PC-3 (cell line): ENCODE data around the gene XG. TPM values are rescaled to one million over a fixed set of nuclear protein-coding genes. Genes with fewer than 3 reads are reported as not detected.
"Not testable (repeated sequence)": the region's sequence is repeated elsewhere in the genome, so short reads cannot be mapped to it uniquely, and the experiment has no call there.

ENCODE experiments used
- ATAC-seq: fragments of 200-7000 bp; cut with Tn5 transposase; 2 replicates; pipeline ENCODE4 v1.9.1; 2020; ENCODE audit warnings: mild to moderate bottlenecking, moderate library complexity
- BruUV-seq: library from RNA; stranded (reverse); fragments of 400-500 nt; replicated peaks from 2 replicates; lab custom pipeline; 2021; lab: Mats Ljungman, UMichigan
- CTCF ChIA-PET: fragments of 300-600 bp; sonication (Branson Sonifier 250); formaldehyde crosslinking; loops from one replicate; lab custom pipeline; 2022; ENCODE audit warnings: antibody characterized with exemption; lab: Charles Lee
- POLR2A ChIA-PET: fragments of 300-600 bp; sonication (Branson Sonifier 250); formaldehyde crosslinking; loops from one replicate; lab custom pipeline; 2022; ENCODE audit warnings: antibody characterized with exemption; ENCODE audit not compliant: unreplicated experiment; lab: Charles Lee
- DNase-seq: peaks from one replicate; pipeline ENCODE4 v3.0.0-alpha.2; 2015
- H2AFZ ChIP-seq: fragments of 300-600 bp; sonication (generic); 2 replicates; pipeline ENCODE4 v1.6.0; 2016; ENCODE audit warnings: antibody characterized with exemption, low read length
- H3F3A ChIP-seq: fragments of 300-600 bp; sonication (generic); one replicate; pipeline ENCODE4 v1.6.0; 2017; ENCODE audit warnings: antibody characterized with exemption, low read length, control low read depth, mild to moderate bottlenecking; ENCODE audit not compliant: unreplicated experiment
- H3K27ac ChIP-seq: fragments of 300-600 bp; sonication (generic); 2 replicates; pipeline ENCODE4 v1.5.1; 2016; ENCODE audit warnings: mild to moderate bottlenecking, low read length
- H3K27me3 ChIP-seq: fragments of 300-600 bp; sonication (generic); 2 replicates; pipeline ENCODE4 v1.6.1; 2016; ENCODE audit warnings: low read length, mixed read lengths
- H3K36me3 ChIP-seq: fragments of 300-600 bp; sonication (generic); 2 replicates; pipeline ENCODE4 v1.6.1; 2016; ENCODE audit warnings: low read depth, mixed run types, low read length, mixed read lengths
- H3K4me1 ChIP-seq: fragments of 300-600 bp; sonication (generic); 2 replicates; pipeline ENCODE4 v1.5.1; 2016; ENCODE audit warnings: low read length; ENCODE audit not compliant: insufficient read depth
- H3K4me2 ChIP-seq: fragments of 300-600 bp; sonication (generic); 2 replicates; pipeline ENCODE4 v1.6.0; 2016; ENCODE audit warnings: low read length
- H3K4me3 ChIP-seq: fragments of 300-600 bp; sonication (generic); 2 replicates; pipeline ENCODE4 v1.5.1; 2016; ENCODE audit warnings: mild to moderate bottlenecking, low read length, mixed read lengths
- H3K79me2 ChIP-seq: fragments of 300-600 bp; sonication (generic); 2 replicates; pipeline ENCODE4 v1.6.1; 2017; ENCODE audit warnings: low read length, mixed read lengths
- H3K9ac ChIP-seq: fragments of 300-600 bp; sonication (generic); 2 replicates; pipeline ENCODE4 v1.6.0; 2016; ENCODE audit warnings: mild to moderate bottlenecking, low read length
- H3K9me2 ChIP-seq: fragments of 300-600 bp; sonication (generic); replicated peaks from 2 replicates; pipeline ENCODE4 v1.6.1; 2016; ENCODE audit warnings: mixed run types, low read length, mixed read lengths
- H3K9me3 ChIP-seq: fragments of 300-600 bp; sonication (generic); 2 replicates; pipeline ENCODE4 v1.6.1; 2016; ENCODE audit warnings: low read length, mixed read lengths
- H4K20me1 ChIP-seq: fragments of 300-600 bp; sonication (generic); 2 replicates; pipeline ENCODE4 v1.6.1; 2016; ENCODE audit warnings: low read length, mixed read lengths
- CTCF ChIP-seq: fragments of 300-600 bp; sonication (generic); conservative IDR thresholded peaks from 2 replicates; pipeline ENCODE4 v1.5.1; 2017; ENCODE audit warnings: antibody characterized with exemption, low read depth, mild to moderate bottlenecking, low read length
- EZH2 ChIP-seq: fragments of 300-600 bp; sonication (generic); IDR thresholded peaks from one replicate; pipeline ENCODE4 v1.6.1; 2017; ENCODE audit warnings: antibody characterized with exemption, mild to moderate bottlenecking, low read length; ENCODE audit not compliant: unreplicated experiment
- EZH2phosphoT487 ChIP-seq: fragments of 300-600 bp; sonication (generic); IDR thresholded peaks from 2 replicates; pipeline ENCODE4 v1.6.1; 2018; ENCODE audit warnings: mild to moderate bottlenecking, antibody characterized with exemption, low read length, borderline replicate concordance
- intact Hi-C: fragments of 100-400 bp; cut with micrococcal nuclease; formaldehyde crosslinking; loops from 2 replicates; pipeline ENCODE4 v1.9.0; 2023
- total RNA-seq: library from RNA; depleted of rRNA; stranded (reverse); fragments of >200 nt; gene quantifications from 2 replicates; pipeline ENCODE4 v1.2.3, GENCODE V29; 2014

The XG gene
- total RNA-seq, 1 experiment from 2014 or later = not detected

- H3F3A ChIP-seq = no peaks in the 10 kb centered on the region
- H4K20me1 ChIP-seq = no peaks in the 10 kb centered on the region
- H3K27ac ChIP-seq = no peak overlapping the region
- H3K79me2 ChIP-seq = no peaks in the 10 kb centered on the region
- ChIA-PET POLR2A (no interaction called here), CTCF (no interaction called here)
- no peak overlapping the region for H2AFZ ChIP-seq
- no peaks in the 10 kb centered on the region for H3K9me2 ChIP-seq
- H3K4me3 ChIP-seq = no peak overlapping the region
- no peak for TF ChIP-seq EZH2phosphoT487
- TF ChIP-seq CTCF = no peak
- no peak for TF ChIP-seq EZH2
- no peaks in the 10 kb centered on the region for H3K4me1 ChIP-seq
- no peak overlapping the region for H3K9ac ChIP-seq
- intact Hi-C loops = no loop called here
- no peak for ATAC-seq
- no peaks in the 10 kb centered on the region for H3K27me3 ChIP-seq
- no peaks in the 10 kb centered on the region for H3K9me3 ChIP-seq
- no TSS peak for BruUV-seq
- H3K36me3 ChIP-seq = no peaks in the 10 kb centered on the region
- DNase-seq = no peak
- H3K4me2 ChIP-seq = no peak overlapping the region
Measured at GRCh38 chrX:2799369-2799768, 47.5 kb downstream of the XG start.

GRCh38 chrX:2799980-2800379, 48.1 kb downstream of the XG start:
- BruUV-seq, intact Hi-C loops, H3K4me3 ChIP-seq, CTCF ChIA-PET, H3K9ac ChIP-seq, H2AFZ ChIP-seq, H3K36me3 ChIP-seq, H3K9me3 ChIP-seq, ATAC-seq, POLR2A ChIA-PET, H3K79me2 ChIP-seq, H3K4me2 ChIP-seq, H3K27me3 ChIP-seq, H3K27ac ChIP-seq, H3K9me2 ChIP-seq, H3K4me1 ChIP-seq, H3F3A ChIP-seq, DNase-seq, H4K20me1 ChIP-seq: not testable (repeated sequence)

- H3K36me3 ChIP-seq = no peaks in the 10 kb centered on the region
- H2AFZ ChIP-seq = no peak overlapping the region
- intact Hi-C loops = no loop called here
- H3K9me2 ChIP-seq = no peaks in the 10 kb centered on the region
- H3K27me3 ChIP-seq = no peaks in the 10 kb centered on the region
- no peaks in the 10 kb centered on the region for H3K79me2 ChIP-seq
- no peak overlapping the region for H3K4me3 ChIP-seq
- no peak overlapping the region for H3K27ac ChIP-seq
- ATAC-seq = no peak
- no peaks in the 10 kb centered on the region for H4K20me1 ChIP-seq
- no peaks in the 10 kb centered on the region for H3F3A ChIP-seq
- POLR2A ChIA-PET = no interaction called here
- DNase-seq = no peak
- CTCF ChIA-PET = no interaction called here
- H3K9ac ChIP-seq = no peak overlapping the region
- BruUV-seq = no TSS peak
- no peak overlapping the region for H3K4me2 ChIP-seq
- no peak for TF ChIP-seq EZH2phosphoT487
- no peaks in the 10 kb centered on the region for H3K4me1 ChIP-seq
- no peaks in the 10 kb centered on the region for H3K9me3 ChIP-seq
Measured at GRCh38 chrX:2801223-2801622, 49.4 kb downstream of the XG start.

- H3K79me2 ChIP-seq, H3K27me3 ChIP-seq, H3K27ac ChIP-seq, ATAC-seq, intact Hi-C loops, H3K9ac ChIP-seq, DNase-seq, H3K9me2 ChIP-seq, CTCF ChIA-PET, H2AFZ ChIP-seq, BruUV-seq, H3K4me1 ChIP-seq, POLR2A ChIA-PET, H3K4me3 ChIP-seq, H3K9me3 ChIP-seq, H4K20me1 ChIP-seq, H3K4me2 ChIP-seq, H3F3A ChIP-seq, H3K36me3 ChIP-seq: not testable (repeated sequence)
Measured at GRCh38 chrX:2802376-2803090, 50.7 kb downstream of the XG start.

- H3K9me2 ChIP-seq, ATAC-seq, intact Hi-C loops, H3K4me3 ChIP-seq, CTCF ChIA-PET, POLR2A ChIA-PET, H3K9me3 ChIP-seq, H3K79me2 ChIP-seq, BruUV-seq, H3K27me3 ChIP-seq, H3F3A ChIP-seq, H3K4me1 ChIP-seq, H4K20me1 ChIP-seq, H3K9ac ChIP-seq, H2AFZ ChIP-seq, H3K27ac ChIP-seq, H3K36me3 ChIP-seq: not testable (repeated sequence)
- DNase-seq = peak; percentile 18
- H3K4me2 ChIP-seq = peak overlapping the region; percentile 37; the same call in 1 of the 2 replicates
Measured at GRCh38 chrX:2803486-2803885, 51.6 kb downstream of the XG start.
